HepG2 (cell line): ENCODE data around the gene SPAG7. TPM values are rescaled to one million over a fixed set of nuclear protein-coding genes. Genes with fewer than 3 reads are reported as not detected.

ENCODE experiments used
- FIP1L1 ChIP-seq: fragments of 200-400 bp; formaldehyde crosslinking; IDR thresholded peaks from 2 replicates; pipeline ENCODE4 v1.6.1; 2018; ENCODE audit warnings: low read depth, mild to moderate bottlenecking, low read length, moderate library complexity, borderline replicate concordance; ENCODE audit not compliant: insufficient read depth
- FOSL2 ChIP-seq: sonication (generic); formaldehyde crosslinking; IDR thresholded peaks from 2 replicates; pipeline ENCODE4 v1.4.0; 2020; ENCODE audit warnings: missing genetic modification reagents
- HNRNPH1 ChIP-seq: fragments of 200-400 bp; formaldehyde crosslinking; optimal IDR thresholded peaks from 2 replicates; pipeline ENCODE3; 2017; ENCODE audit warnings: mild to moderate bottlenecking, low read depth, low read length
- HNRNPL ChIP-seq: fragments of 200-400 bp; formaldehyde crosslinking; IDR thresholded peaks from 2 replicates; pipeline ENCODE4 v1.6.1; 2017; ENCODE audit warnings: mild to moderate bottlenecking, low read depth, low read length
- IRF2 ChIP-seq: IDR thresholded peaks from 2 replicates; pipeline ENCODE4 v1.6.1; 2018; ENCODE audit warnings: missing genetic modification reagents, missing compliant biosample characterization
- KMT2A ChIP-seq: sonication (generic); formaldehyde crosslinking; IDR thresholded peaks from 2 replicates; pipeline ENCODE4 v1.4.0; 2020; ENCODE audit warnings: missing genetic modification reagents
- PCBP1 ChIP-seq: fragments of 200-400 bp; formaldehyde crosslinking; IDR thresholded peaks from 2 replicates; pipeline ENCODE4 v1.6.1; 2017; ENCODE audit warnings: mild to moderate bottlenecking, low read depth, low read length, borderline replicate concordance
- POLR2A ChIP-seq, 2 experiments: IDR thresholded peaks; 2 replicates each; pipeline ENCODE4 v1.6.1; 2011; ENCODE audit warnings: low read depth in 2 of 2, low read length in 2 of 2, mild to moderate bottlenecking in 1 of 2, moderate library complexity in 1 of 2; ENCODE audit not compliant: insufficient read depth in 1 of 2
- RAD21 ChIP-seq: fragments of 450-650 bp; formaldehyde crosslinking; IDR thresholded peaks from 2 replicates; pipeline ENCODE4 v1.5.0; 2020; ENCODE audit warnings: mild to moderate bottlenecking
- RCOR2 ChIP-seq: IDR thresholded peaks from 2 replicates; pipeline ENCODE4 v1.6.1; 2016; ENCODE audit warnings: missing biosample characterization, missing genetic modification reagents
- SMAD1 ChIP-seq: sonication (generic); formaldehyde crosslinking; IDR thresholded peaks from 2 replicates; pipeline ENCODE4 v1.4.0; 2020; ENCODE audit warnings: missing genetic modification reagents, low read depth, mild to moderate bottlenecking, borderline replicate concordance
- TBL1XR1 ChIP-seq: fragments of 150-350 bp; IDR thresholded peaks from 2 replicates; pipeline ENCODE4 v1.6.1; 2014; ENCODE audit warnings: borderline replicate concordance, low read length; ENCODE audit not compliant: partially characterized antibody
- ZC3H13 ChIP-seq: sonication (generic); formaldehyde crosslinking; IDR thresholded peaks from 2 replicates; pipeline ENCODE4 v1.8.1; 2023; ENCODE audit warnings: mild to moderate bottlenecking, missing genetic modification reagents, moderate library complexity
- ZNF331 ChIP-seq: sonication (generic); formaldehyde crosslinking; IDR thresholded peaks from 2 replicates; pipeline ENCODE4 v1.4.0; 2020; ENCODE audit warnings: missing genetic modification reagents
- ZNF33B ChIP-seq: sonication (generic); formaldehyde crosslinking; IDR thresholded peaks from 2 replicates; pipeline ENCODE4 v1.5.1; 2020; ENCODE audit warnings: mild to moderate bottlenecking, missing genetic modification reagents
- ZNF382 ChIP-seq: sonication (generic); formaldehyde crosslinking; IDR thresholded peaks from 2 replicates; pipeline ENCODE4 v1.5.0; 2020; ENCODE audit warnings: missing genetic modification reagents, mild to moderate bottlenecking, borderline replicate concordance
- ZNF652 ChIP-seq: IDR thresholded peaks from 2 replicates; pipeline ENCODE4 v1.6.1; 2016; ENCODE audit warnings: low read depth, borderline replicate concordance
- ZNF709 ChIP-seq: sonication (generic); formaldehyde crosslinking; IDR thresholded peaks from 2 replicates; pipeline ENCODE4 v1.5.0; 2020; ENCODE audit warnings: mild to moderate bottlenecking, missing genetic modification reagents
- ZNF747 ChIP-seq: sonication (generic); formaldehyde crosslinking; IDR thresholded peaks from 2 replicates; pipeline ENCODE4 v1.8.1; 2023; ENCODE audit warnings: missing genetic modification reagents, mild to moderate bottlenecking, borderline replicate concordance
- polyA plus RNA-seq, 8 experiments: library from polyadenylated mRNA; depleted of rRNA in 3 of 8; stranded (reverse) in 7 of 8; unstranded in 1 of 8; fragments of >200 nt; fragmentation: Illumina TruSeq in 4 of 8; extraction: Trizol in 4 of 8; gene quantifications; 2 replicates each; pipeline versions ENCODE4 v1.2.1 to v1.2.3, GENCODE V29; 2011 to 2016; ENCODE audit warnings: low read depth in 4 of 8, missing spikeins in 1 of 8, mixed read lengths in 1 of 8; ENCODE audit not compliant: insufficient read depth in 1 of 8
- total RNA-seq, 5 experiments: library from RNA; depleted of rRNA; stranded (reverse); fragments of >200 nt; fragmentation: Illumina TruSeq; extraction: Trizol; gene quantifications; 2 replicates each; pipeline ENCODE4 v1.2.3, GENCODE V29; 2016; ENCODE audit warnings: low read depth in 1 of 5
- TF ChIP-seq, protein P1 (sequence below): sonication (generic); formaldehyde crosslinking; IDR thresholded peaks from 2 replicates; pipeline ENCODE4 v1.5.1; 2020; ENCODE audit warnings: missing genetic modification reagents, mild to moderate bottlenecking, borderline replicate concordance
- TF ChIP-seq, protein P2 (sequence below): sonication (generic); formaldehyde crosslinking; IDR thresholded peaks from 2 replicates; pipeline ENCODE4 v1.5.0; 2020; ENCODE audit warnings: missing genetic modification reagents
- TF ChIP-seq, protein P3 (sequence below): sonication (generic); formaldehyde crosslinking; IDR thresholded peaks from 2 replicates; pipeline ENCODE4 v1.4.0; 2020; ENCODE audit warnings: missing genetic modification reagents, borderline replicate concordance
- TF ChIP-seq, protein P4 (sequence below): sonication (generic); formaldehyde crosslinking; IDR thresholded peaks from 2 replicates; pipeline ENCODE4 v1.4.0; 2020; ENCODE audit warnings: missing genetic modification reagents

The SPAG7 gene
- total and polyA plus RNA-seq, 2 of the 13 experiments (the other 11 are each of a cell fraction or from before 2014, with no cell fraction given), result 51.0 to 59.0 TPM

DNA sequence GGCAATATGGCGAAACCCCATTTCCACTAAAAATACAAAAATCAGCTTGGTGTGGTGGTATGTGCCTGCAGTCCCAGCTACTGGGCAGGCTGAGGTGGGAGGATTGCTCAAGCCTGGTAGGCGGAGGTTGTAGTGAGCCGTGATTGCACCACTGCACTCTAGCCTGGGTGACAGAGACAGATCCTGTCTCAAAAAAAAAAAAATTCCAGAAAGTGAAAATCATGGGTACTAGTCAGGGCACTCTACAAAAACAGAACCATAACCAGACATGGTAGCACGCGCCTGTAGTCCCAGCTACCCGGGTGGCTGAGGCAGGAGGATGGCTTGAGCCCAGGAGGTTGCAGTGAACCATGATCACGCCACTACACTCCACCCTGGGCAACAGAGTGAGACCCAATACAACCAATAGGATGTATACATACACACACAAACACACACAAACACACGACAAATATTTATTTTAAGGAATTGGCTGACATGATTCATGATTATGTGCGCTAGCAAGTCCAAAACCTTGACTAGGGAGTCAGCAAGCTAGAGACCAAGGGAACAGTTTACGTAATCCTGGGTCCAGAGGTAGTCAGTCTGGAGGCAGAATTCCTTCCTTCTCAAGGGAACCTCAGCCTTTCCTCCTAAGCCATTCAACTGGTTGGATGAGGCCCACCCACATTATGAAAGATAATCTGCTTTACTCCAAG lies 47.1 kb downstream of the SPAG7 start (continued):
- TF ChIP-seq, protein P1, sequence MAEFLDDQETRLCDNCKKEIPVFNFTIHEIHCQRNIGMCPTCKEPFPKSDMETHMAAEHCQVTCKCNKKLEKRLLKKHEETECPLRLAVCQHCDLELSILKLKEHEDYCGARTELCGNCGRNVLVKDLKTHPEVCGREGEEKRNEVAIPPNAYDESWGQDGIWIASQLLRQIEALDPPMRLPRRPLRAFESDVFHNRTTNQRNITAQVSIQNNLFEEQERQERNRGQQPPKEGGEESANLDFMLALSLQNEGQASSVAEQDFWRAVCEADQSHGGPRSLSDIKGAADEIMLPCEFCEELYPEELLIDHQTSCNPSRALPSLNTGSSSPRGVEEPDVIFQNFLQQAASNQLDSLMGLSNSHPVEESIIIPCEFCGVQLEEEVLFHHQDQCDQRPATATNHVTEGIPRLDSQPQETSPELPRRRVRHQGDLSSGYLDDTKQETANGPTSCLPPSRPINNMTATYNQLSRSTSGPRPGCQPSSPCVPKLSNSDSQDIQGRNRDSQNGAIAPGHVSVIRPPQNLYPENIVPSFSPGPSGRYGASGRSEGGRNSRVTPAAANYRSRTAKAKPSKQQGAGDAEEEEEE (CRISPR knock-in tag), result no peak
- TF ChIP-seq ZNF652 (CRISPR knock-in tag), result no peak
- TF ChIP-seq PCBP1, result no peak
- no peak for TF ChIP-seq RCOR2 (CRISPR knock-in tag)
- TF ChIP-seq HNRNPH1, result no peak
- no peak for TF ChIP-seq ZNF382 (CRISPR knock-in tag)
- TF ChIP-seq HNRNPL, result no peak
- no peak for TF ChIP-seq ZNF747 (CRISPR knock-in tag)
- TF ChIP-seq ZNF33B, result no peak
- no peak for TF ChIP-seq ZNF709 (CRISPR knock-in tag)
- peak in 1 of 2 experiments; percentile 14; a peak in 1 of 4 replicates for TF ChIP-seq POLR2A (IDR thresholded peaks at IDR 0.05; ENCODE audit: insufficient read depth in 1 of 2, low read depth in 2 of 2, low read length in 2 of 2)
- TF ChIP-seq TBL1XR1, result peak; percentile 5
- TF ChIP-seq IRF2 (CRISPR knock-in tag), result 0 out of 2 replicates have a peak, but pooled peaks have one; percentile 22
- TF ChIP-seq SMAD1 (CRISPR knock-in tag), result no peak
- TF ChIP-seq, protein P2, sequence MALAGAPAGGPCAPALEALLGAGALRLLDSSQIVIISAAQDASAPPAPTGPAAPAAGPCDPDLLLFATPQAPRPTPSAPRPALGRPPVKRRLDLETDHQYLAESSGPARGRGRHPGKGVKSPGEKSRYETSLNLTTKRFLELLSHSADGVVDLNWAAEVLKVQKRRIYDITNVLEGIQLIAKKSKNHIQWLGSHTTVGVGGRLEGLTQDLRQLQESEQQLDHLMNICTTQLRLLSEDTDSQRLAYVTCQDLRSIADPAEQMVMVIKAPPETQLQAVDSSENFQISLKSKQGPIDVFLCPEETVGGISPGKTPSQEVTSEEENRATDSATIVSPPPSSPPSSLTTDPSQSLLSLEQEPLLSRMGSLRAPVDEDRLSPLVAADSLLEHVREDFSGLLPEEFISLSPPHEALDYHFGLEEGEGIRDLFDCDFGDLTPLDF (CRISPR knock-in tag), result no peak
- peak; percentile 36; the same call in 1 of the 2 replicates for TF ChIP-seq FOSL2 (CRISPR knock-in tag)
- TF ChIP-seq, protein P3, sequence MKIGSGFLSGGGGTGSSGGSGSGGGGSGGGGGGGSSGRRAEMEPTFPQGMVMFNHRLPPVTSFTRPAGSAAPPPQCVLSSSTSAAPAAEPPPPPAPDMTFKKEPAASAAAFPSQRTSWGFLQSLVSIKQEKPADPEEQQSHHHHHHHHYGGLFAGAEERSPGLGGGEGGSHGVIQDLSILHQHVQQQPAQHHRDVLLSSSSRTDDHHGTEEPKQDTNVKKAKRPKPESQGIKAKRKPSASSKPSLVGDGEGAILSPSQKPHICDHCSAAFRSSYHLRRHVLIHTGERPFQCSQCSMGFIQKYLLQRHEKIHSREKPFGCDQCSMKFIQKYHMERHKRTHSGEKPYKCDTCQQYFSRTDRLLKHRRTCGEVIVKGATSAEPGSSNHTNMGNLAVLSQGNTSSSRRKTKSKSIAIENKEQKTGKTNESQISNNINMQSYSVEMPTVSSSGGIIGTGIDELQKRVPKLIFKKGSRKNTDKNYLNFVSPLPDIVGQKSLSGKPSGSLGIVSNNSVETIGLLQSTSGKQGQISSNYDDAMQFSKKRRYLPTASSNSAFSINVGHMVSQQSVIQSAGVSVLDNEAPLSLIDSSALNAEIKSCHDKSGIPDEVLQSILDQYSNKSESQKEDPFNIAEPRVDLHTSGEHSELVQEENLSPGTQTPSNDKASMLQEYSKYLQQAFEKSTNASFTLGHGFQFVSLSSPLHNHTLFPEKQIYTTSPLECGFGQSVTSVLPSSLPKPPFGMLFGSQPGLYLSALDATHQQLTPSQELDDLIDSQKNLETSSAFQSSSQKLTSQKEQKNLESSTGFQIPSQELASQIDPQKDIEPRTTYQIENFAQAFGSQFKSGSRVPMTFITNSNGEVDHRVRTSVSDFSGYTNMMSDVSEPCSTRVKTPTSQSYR (CRISPR knock-in tag), result no peak
- no peak for TF ChIP-seq RAD21 (CRISPR knock-in tag)
- TF ChIP-seq FIP1L1, result no peak
- TF ChIP-seq, protein P4, sequence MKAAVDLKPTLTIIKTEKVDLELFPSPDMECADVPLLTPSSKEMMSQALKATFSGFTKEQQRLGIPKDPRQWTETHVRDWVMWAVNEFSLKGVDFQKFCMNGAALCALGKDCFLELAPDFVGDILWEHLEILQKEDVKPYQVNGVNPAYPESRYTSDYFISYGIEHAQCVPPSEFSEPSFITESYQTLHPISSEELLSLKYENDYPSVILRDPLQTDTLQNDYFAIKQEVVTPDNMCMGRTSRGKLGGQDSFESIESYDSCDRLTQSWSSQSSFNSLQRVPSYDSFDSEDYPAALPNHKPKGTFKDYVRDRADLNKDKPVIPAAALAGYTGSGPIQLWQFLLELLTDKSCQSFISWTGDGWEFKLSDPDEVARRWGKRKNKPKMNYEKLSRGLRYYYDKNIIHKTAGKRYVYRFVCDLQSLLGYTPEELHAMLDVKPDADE (CRISPR knock-in tag), result no peak
- no peak for TF ChIP-seq KMT2A (CRISPR knock-in tag)
- TF ChIP-seq ZC3H13 (CRISPR knock-in tag), result no peak
- no peak; the same call in 1 of the 2 replicates for TF ChIP-seq ZNF331 (CRISPR knock-in tag)
